GM12874 (cell line): ENCODE measurements around the gene CDT1.

Experiments used
- TF ChIP-seq, protein P1 (sequence below): IDR thresholded peaks from 2 replicates; pipeline ENCODE4 v1.5.1; 2011; ENCODE audit warnings: low read depth, mild to moderate bottlenecking, control low read depth, low read length, moderate library complexity; ENCODE audit not compliant: insufficient read depth

CDT1 gene

DNA sequence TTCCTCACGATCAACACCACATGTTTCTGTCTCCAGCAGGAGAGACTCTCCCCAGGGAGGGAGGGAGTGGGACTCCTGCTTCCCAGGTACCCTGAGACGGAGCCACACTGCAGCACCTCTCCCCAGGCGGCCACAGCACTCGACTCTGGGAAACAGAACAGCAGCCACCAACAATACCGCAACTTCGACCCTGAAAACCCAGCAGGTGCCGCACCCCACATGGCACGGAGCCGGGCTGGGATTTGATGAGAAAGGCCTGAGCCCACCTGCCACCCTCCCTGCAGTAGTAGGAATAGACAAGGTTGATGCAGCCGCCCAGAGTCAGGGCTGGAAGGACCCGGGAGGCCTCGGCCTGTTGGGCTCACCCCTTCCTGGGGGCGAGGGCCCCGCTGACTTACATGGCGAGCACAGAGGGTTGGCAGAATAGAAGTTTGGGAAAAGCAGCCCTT lies 38.7 kb downstream of the CDT1 start:
- TF ChIP-seq, protein P1, sequence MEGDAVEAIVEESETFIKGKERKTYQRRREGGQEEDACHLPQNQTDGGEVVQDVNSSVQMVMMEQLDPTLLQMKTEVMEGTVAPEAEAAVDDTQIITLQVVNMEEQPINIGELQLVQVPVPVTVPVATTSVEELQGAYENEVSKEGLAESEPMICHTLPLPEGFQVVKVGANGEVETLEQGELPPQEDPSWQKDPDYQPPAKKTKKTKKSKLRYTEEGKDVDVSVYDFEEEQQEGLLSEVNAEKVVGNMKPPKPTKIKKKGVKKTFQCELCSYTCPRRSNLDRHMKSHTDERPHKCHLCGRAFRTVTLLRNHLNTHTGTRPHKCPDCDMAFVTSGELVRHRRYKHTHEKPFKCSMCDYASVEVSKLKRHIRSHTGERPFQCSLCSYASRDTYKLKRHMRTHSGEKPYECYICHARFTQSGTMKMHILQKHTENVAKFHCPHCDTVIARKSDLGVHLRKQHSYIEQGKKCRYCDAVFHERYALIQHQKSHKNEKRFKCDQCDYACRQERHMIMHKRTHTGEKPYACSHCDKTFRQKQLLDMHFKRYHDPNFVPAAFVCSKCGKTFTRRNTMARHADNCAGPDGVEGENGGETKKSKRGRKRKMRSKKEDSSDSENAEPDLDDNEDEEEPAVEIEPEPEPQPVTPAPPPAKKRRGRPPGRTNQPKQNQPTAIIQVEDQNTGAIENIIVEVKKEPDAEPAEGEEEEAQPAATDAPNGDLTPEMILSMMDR, result no peak

DNA sequence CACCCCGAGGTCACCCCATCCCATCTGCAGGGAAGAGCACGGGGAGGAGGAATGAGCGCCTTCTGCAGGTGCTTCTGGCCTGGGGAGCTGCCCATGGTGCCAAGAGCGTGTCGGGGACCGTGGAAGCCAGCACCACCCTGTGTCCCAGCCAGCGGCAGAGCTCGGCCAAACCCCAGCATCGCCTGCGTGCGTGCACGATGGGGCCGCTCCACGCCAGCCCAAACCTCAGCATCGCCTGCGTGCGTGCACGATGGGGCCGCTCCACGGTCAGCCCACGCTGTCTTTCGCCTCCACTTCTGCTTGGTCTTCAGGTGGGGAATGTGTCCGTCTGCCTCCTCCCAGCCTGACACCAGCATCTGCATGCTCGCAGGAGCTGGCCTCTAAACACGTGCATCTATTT lies 39.2 kb downstream of the CDT1 start:
- TF ChIP-seq, protein P1, result no peak

DNA sequence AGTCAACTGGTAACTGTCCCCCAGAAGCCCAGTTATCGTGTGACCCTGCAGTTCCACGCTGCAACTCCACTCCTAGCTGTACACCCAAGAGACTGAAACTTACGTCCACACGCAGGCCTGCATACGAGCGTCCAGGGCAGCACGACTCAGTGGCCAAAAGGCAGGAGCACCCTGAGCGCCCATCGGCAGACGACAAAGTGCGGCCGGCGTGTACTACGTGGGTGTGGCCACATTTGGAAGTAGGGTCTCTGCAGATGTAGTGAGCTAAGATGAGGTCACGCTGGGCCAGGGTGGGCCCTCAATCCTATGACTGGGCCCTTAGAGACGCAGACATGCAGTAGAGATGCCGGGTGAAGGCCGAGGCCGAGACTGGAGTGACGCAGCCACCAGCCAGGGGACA lies 39.7 kb downstream of the CDT1 start:
- TF ChIP-seq, protein P1, result no peak

DNA sequence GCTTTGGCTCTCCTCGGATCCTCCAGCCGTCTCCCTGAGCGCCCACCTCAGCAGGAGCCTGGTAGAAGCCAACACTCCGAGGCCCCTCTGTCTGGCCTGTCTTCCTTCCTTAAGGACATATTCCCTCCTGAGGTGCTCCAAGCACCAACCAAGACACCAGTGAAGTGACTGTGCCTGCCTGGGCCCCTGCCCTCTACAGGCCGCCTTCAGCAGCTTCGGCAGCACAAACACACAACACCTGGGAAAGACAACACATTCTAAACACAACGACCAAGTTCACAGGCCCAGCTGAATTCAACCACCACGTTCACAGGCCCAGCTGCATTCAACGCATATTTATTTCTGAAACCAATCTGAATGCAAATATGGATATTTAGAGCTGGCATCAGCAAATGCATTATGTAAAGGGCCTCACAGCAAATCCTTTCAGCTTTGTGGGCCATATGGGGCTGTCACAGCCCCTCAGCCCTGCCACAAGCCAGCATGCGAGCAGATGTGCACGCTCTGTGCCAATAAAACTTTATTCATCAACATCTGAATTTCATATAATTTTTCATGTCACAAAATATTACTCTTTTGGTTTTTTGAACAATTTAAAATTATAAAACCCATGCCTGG lies 40.9 kb downstream of the CDT1 start:
- TF ChIP-seq, protein P1, result 0 out of 2 replicates have a peak, but pooled peaks have one; percentile 10

DNA sequence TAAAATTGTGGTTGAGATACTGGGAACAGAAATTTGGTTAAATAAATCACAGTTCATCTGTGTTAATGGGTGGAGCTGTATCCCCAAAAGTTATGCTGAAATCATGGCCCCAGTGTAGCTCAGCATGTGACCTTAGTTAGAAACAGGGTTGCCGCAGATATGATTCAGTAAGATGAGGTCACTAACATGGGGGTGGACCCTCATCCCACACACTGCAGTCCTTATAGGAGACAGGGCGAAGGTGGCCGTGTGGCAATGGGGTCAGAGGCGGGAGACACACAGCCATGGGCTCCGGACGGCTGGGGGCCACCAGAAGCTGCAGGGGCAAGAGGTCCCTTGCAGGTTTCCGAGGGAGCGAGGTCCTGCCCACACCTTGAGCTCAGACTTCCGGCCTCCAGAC lies 42.5 kb downstream of the CDT1 start:
- TF ChIP-seq, protein P1, result no peak

DNA sequence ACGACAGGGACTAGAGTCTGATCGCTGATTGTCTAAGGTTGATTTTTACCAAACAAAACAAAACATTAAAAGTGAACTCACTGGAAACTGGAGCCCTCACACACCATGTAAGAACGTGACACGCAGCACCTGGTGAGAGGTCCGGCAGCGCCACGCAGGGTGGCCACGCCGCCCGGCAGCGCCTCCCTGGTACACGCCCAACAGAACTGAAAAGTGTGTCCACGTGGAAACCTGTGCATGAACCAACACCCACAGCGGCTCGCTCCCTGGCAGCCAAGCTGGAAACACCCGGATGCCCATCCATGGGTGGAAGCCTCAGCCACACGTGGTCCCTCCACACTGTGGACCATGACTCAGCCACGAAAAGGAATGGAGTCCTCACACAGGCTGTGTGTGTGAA lies 44.1 kb downstream of the CDT1 start:
- TF ChIP-seq, protein P1, result no peak

DNA sequence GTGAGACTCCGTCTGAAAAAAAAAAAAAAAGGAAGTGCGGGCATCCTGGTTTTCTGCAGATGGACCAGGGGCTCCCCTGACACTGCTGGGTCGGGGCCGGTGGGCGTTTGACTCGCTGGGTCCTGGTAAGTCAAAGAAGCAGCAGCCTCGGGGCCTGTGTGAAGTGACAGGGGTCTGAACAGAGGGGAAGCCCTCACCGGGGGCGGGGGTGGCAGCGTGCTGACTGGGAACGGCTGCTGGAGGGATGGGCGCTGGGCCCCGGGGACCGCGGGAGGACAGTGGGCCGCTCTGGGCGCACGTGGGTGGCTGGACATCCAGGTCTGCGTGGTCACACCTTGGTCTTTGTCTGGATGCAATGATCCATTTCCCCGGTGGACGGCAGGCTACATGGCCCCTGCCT lies 45.0 kb downstream of the CDT1 start:
- TF ChIP-seq, protein P1, result no peak
